Osteocyte (in vitro differentiated cells): ENCODE data around the gene RRP1. TPM values are rescaled to one million over a fixed set of nuclear protein-coding genes. Genes with fewer than 3 reads are reported as not detected.
A peak's percentile ranks its signal among the peaks of the same experiment; 100 is the strongest.

Experiments used
- DNase-seq: peaks from one replicate; pipeline ENCODE4 v3.0.0; 2021; ENCODE audit warnings: mixed read lengths; ENCODE audit not compliant: unreplicated experiment; ENCODE audit errors: extremely low spot score
- H3K27ac Mint-ChIP-seq: one replicate; pipeline ENCODE4 v1.8.0; 2021; ENCODE audit warnings: mild to moderate bottlenecking, mixed read lengths; ENCODE audit not compliant: unreplicated experiment
- H3K27me3 Mint-ChIP-seq: one replicate; pipeline ENCODE4 v1.8.0; 2021; ENCODE audit warnings: mixed read lengths; ENCODE audit not compliant: unreplicated experiment
- H3K36me3 Mint-ChIP-seq: one replicate; pipeline ENCODE4 v1.8.0; 2021; ENCODE audit warnings: mixed read lengths; ENCODE audit not compliant: unreplicated experiment
- H3K4me1 Mint-ChIP-seq: one replicate; pipeline ENCODE4 v1.8.0; 2021; ENCODE audit warnings: mixed read lengths; ENCODE audit not compliant: unreplicated experiment
- H3K4me3 Mint-ChIP-seq: one replicate; pipeline ENCODE4 v1.8.0; 2021; ENCODE audit warnings: mild to moderate bottlenecking, moderate library complexity, mixed read lengths; ENCODE audit not compliant: unreplicated experiment
- H3K9me3 Mint-ChIP-seq: one replicate; pipeline ENCODE4 v1.8.0; 2021; ENCODE audit warnings: mixed read lengths; ENCODE audit not compliant: unreplicated experiment
- total RNA-seq: library from RNA; stranded (reverse); gene quantifications from 2 replicates; pipeline ENCODE4 v1.2.1, GENCODE V29; 2021
- TF ChIP-seq, protein P1 (sequence below): fragments of 200-600 bp; sonication (generic); IDR thresholded peaks from 2 replicates; pipeline ENCODE4 v1.5.0; 2021; ENCODE audit warnings: antibody characterized with exemption, mild to moderate bottlenecking, moderate library complexity

Gene RRP1
- total RNA-seq, 1 donor from 2014 or later = 22.8 TPM

- H3K9me3 Mint-ChIP-seq = no peaks in the 10 kb centered on the region
- no peak overlapping the region for H3K4me3 Mint-ChIP-seq
- no peak for DNase-seq
- H3K36me3 Mint-ChIP-seq = peaks cover 12% of the 10 kb centered on the region
- H3K27ac Mint-ChIP-seq = no peak overlapping the region
- H3K4me1 Mint-ChIP-seq = peaks cover 38% of the 10 kb centered on the region
- TF ChIP-seq, protein P1, sequence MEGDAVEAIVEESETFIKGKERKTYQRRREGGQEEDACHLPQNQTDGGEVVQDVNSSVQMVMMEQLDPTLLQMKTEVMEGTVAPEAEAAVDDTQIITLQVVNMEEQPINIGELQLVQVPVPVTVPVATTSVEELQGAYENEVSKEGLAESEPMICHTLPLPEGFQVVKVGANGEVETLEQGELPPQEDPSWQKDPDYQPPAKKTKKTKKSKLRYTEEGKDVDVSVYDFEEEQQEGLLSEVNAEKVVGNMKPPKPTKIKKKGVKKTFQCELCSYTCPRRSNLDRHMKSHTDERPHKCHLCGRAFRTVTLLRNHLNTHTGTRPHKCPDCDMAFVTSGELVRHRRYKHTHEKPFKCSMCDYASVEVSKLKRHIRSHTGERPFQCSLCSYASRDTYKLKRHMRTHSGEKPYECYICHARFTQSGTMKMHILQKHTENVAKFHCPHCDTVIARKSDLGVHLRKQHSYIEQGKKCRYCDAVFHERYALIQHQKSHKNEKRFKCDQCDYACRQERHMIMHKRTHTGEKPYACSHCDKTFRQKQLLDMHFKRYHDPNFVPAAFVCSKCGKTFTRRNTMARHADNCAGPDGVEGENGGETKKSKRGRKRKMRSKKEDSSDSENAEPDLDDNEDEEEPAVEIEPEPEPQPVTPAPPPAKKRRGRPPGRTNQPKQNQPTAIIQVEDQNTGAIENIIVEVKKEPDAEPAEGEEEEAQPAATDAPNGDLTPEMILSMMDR = no peak
- H3K27me3 Mint-ChIP-seq = no peaks in the 10 kb centered on the region
Measured at GRCh38 chr21:43772425-43772821, 17.0 kb upstream of the RRP1 start.

GRCh38 chr21:43774163-43774562 is 15.2 kb upstream of the RRP1 start:
- Mint-ChIP-seq H3K4me1 (peaks cover 36% of the 10 kb centered on the region), H3K27me3 (no peaks in the 10 kb centered on the region), H3K27ac (no peak overlapping the region), H3K36me3 (peaks cover 12% of the 10 kb centered on the region), H3K4me3 (peak overlapping the region; percentile 89), H3K9me3 (no peaks in the 10 kb centered on the region)
- DNase-seq = no peak
- TF ChIP-seq, protein P1 = no peak

- Mint-ChIP-seq H3K4me1 (peaks cover 39% of the 10 kb centered on the region), H3K36me3 (peaks cover 12% of the 10 kb centered on the region), H3K27ac (peak overlapping the region; percentile 76), H3K27me3 (no peaks in the 10 kb centered on the region), H3K9me3 (no peaks in the 10 kb centered on the region), H3K4me3 (peak overlapping the region; percentile 89)
- TF ChIP-seq, protein P1 = no peak
- DNase-seq = no peak
Measured at GRCh38 chr21:43775190-43775589, 14.2 kb upstream of the RRP1 start.

DNA sequence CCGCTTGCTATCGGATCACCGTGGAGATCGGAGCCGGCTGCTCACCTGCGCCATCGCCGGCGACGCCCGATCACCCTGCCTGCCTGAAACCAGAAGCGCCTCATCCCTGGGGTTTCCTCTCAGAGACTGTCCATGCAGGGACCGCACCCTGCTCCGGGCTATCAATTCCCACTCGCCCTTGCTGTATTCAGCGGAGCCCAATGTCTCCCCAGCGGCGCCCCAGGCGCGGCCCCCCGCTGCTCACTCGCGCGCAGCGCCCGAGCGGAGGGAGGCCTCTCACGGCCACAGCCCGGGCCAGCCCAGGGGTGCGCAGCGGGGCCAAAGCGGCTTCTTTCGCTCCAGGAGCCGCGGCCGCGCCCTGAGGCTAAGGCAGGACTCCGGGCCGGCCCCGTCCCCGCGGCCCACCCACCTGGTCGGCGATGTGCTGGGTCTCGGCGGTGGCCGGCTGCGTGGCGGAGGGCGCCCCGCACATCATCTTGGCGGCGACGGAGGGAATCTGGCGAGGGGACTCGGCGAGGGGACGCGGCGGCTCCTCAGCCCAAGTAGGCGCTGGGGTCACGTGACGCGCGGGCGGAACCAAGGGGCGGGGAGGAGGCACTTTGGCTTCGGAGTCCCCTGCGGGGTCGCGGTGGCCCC is 13.5 kb upstream of the RRP1 start, which contains the start of gene CSTB:
Gene CSTB (minus strand): TSS at position 514 of the 636 bp plus-strand sequence. CDS start 39 bp downstream, at position 475.
- H3K4me1 Mint-ChIP-seq = peaks cover 39% of the 10 kb centered on the region
- peaks cover 12% of the 10 kb centered on the region for H3K36me3 Mint-ChIP-seq
- no peaks in the 10 kb centered on the region for H3K9me3 Mint-ChIP-seq
- no peaks in the 10 kb centered on the region for H3K27me3 Mint-ChIP-seq
- H3K4me3 Mint-ChIP-seq = peak within 1 kb of the TSS; percentile 89
- DNase-seq = peak; percentile 92
- TF ChIP-seq, protein P1 = no peak
- H3K27ac Mint-ChIP-seq = peak within 1 kb of the TSS; percentile 76

DNA sequence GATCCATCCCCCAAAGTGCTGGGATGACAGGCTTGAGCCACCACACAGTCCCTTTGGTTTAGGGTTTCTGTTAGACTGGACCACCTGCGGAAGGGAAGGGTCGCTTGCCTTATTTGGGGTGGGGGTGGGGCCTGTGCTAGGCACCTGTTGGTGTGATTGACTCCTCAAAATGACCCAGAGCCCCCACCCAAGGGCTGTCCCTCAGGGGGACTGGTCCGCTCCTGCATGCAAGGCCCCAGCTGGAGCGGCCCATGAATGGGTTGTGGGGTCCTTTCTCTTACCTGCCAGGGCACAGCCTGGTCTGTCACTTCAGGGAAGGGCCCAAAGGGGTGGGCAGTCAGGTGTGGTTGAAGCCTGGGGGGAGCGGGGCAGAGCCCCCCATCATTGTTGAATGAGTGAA is 11.4 kb upstream of the RRP1 start:
- DNase-seq = no peak
- TF ChIP-seq, protein P1 = no peak
- Mint-ChIP-seq H3K4me3 (peak overlapping the region; percentile 69), H3K27me3 (no peaks in the 10 kb centered on the region), H3K9me3 (no peaks in the 10 kb centered on the region), H3K4me1 (peaks cover 39% of the 10 kb centered on the region), H3K27ac (no peak overlapping the region), H3K36me3 (peaks cover 12% of the 10 kb centered on the region)
